Liver (tissue), 9 donors: ENCODE data around the gene SORL1. TPM values are rescaled to one million over a fixed set of nuclear protein-coding genes. Genes with fewer than 3 reads are reported as not detected.
"Not testable (repeated sequence)": the region's sequence is repeated elsewhere in the genome, so short reads cannot be mapped to it uniquely, and the experiment has no call there.

Experiments used
- DNase-seq: peaks from one replicate; pipeline ENCODE4 v3.0.0-alpha.2; 2017; ENCODE audit warnings: low spot score
- H3K27ac ChIP-seq, 2 donors: one replicate each; pipeline ENCODE4 v1.7.0; 2013; ENCODE audit warnings: inconsistent platforms in 2 of 2, low read length in 2 of 2, control low read depth in 1 of 2, low read depth in 1 of 2, mild to moderate bottlenecking in 1 of 2
- H3K27me3 ChIP-seq, 4 donors: one replicate each; pipeline versions ENCODE4 v1.6.1 to v1.7.0; 2013; ENCODE audit warnings: low read length in 3 of 4, inconsistent platforms in 1 of 4, mild to moderate bottlenecking in 1 of 4, moderate library complexity in 1 of 4; ENCODE audit not compliant: control insufficient read depth in 4 of 4, insufficient read depth in 4 of 4
- H3K36me3 ChIP-seq, 4 donors: one replicate each; pipeline versions ENCODE4 v1.6.1 to v1.7.0; 2013; ENCODE audit warnings: low read length in 3 of 4, mild to moderate bottlenecking in 3 of 4, low read depth in 1 of 4, moderate library complexity in 1 of 4; ENCODE audit not compliant: control insufficient read depth in 4 of 4, insufficient read depth in 3 of 4
- H3K4me1 ChIP-seq, 4 donors: one replicate each; pipeline versions ENCODE4 v1.6.1 to v1.7.0; 2013; ENCODE audit warnings: low read length in 3 of 4, mild to moderate bottlenecking in 3 of 4, moderate library complexity in 1 of 4; ENCODE audit not compliant: control insufficient read depth in 4 of 4, insufficient read depth in 4 of 4
- H3K4me3 ChIP-seq, 3 donors: one replicate each; pipeline versions ENCODE4 v1.6.1 to v1.7.0; 2013; ENCODE audit warnings: low read length in 3 of 3, control low read depth in 1 of 3, low read depth in 1 of 3, mild to moderate bottlenecking in 1 of 3
- H3K9ac ChIP-seq, 2 donors: one replicate each; pipeline ENCODE4 v1.7.0; 2013; ENCODE audit warnings: low read length in 2 of 2, mild to moderate bottlenecking in 2 of 2, moderate library complexity in 2 of 2, control low read depth in 1 of 2, low read depth in 1 of 2
- H3K9me3 ChIP-seq, 4 donors: one replicate each; pipeline versions ENCODE4 v1.6.1 to v1.7.0; 2013; ENCODE audit warnings: low read length in 3 of 4; ENCODE audit not compliant: control insufficient read depth in 4 of 4
- CTCF ChIP-seq: fragments of 150-350 bp; IDR thresholded peaks from 2 replicates; pipeline ENCODE4 v1.5.1; 2017; ENCODE audit warnings: improper control_type of control experiment, low read depth, low read length; ENCODE audit not compliant: missing input control
- EGR1 ChIP-seq, 2 donors: IDR thresholded peaks; 2 replicates each; pipeline ENCODE4 v1.6.1; 2016 to 2018; ENCODE audit warnings: antibody characterized with exemption in 2 of 2, low read depth in 2 of 2
- FOXA2 ChIP-seq: IDR thresholded peaks from 2 replicates; pipeline ENCODE4 v1.6.1; 2016; ENCODE audit warnings: antibody characterized with exemption
- GABPA ChIP-seq, 2 donors: IDR thresholded peaks in 1 of 2; conservative IDR thresholded peaks in 1 of 2; 2 replicates each; pipeline ENCODE4 v1.6.1; 2016; ENCODE audit warnings: antibody characterized with exemption in 2 of 2, mild to moderate bottlenecking in 1 of 2, moderate library complexity in 1 of 2
- HNF4G ChIP-seq: IDR thresholded peaks from 2 replicates; pipeline ENCODE4 v1.6.1; 2016; ENCODE audit warnings: antibody characterized with exemption
- JUND ChIP-seq, 2 donors: IDR thresholded peaks; 2 replicates each; pipeline ENCODE4 v1.6.1; 2016; ENCODE audit warnings: antibody characterized with exemption in 2 of 2
- RAD21 ChIP-seq, 2 donors: IDR thresholded peaks; 2 replicates each; pipeline ENCODE4 v1.6.1; 2016; ENCODE audit warnings: antibody characterized with exemption in 2 of 2, mild to moderate bottlenecking in 2 of 2
- TAF1 ChIP-seq: conservative IDR thresholded peaks from 2 replicates; pipeline ENCODE4 v1.6.1; 2016; ENCODE audit warnings: antibody characterized with exemption, mild to moderate bottlenecking
- WGBS: extraction: QIAGEN DNeasy Blood & Tissue Kit; methylation state at CpG from one replicate; pipeline ENCODE4 v1.1.7; 2013; 5-methylcytosine and 5-hydroxymethylcytosine counted together
- polyA plus RNA-seq, 2 donors: library from polyadenylated mRNA; stranded (reverse) in 1 of 2; unstranded in 1 of 2; fragments of 200-250 nt in 1 of 2; fragments of >200 nt in 1 of 2; fragmentation: Nextera tagmentation in 1 of 2; extraction: Ambion mirVana in 1 of 2; gene quantifications; one replicate each; pipeline versions ENCODE4 v1.2.1 to v1.2.3, GENCODE V29; 2013 to 2015
- total RNA-seq, 2 donors: library from RNA; depleted of rRNA; stranded (reverse); fragments of >200 nt; gene quantifications; one replicate each; pipeline ENCODE4 v1.2.3, GENCODE V29; 2014
- TF ChIP-seq, protein P1 (sequence below): IDR thresholded peaks from 2 replicates; pipeline ENCODE4 v1.6.1; 2016; ENCODE audit warnings: antibody characterized with exemption, mild to moderate bottlenecking
- donor health status: healthy.
- donor health status: healthy.
- donor health status: healthy.
- donor health status: healthy.
- donor health status: healthy.

SORL1 gene
- total and polyA plus RNA-seq, 4 donors = 14.6 to 124 (median 25.4) TPM

- TF ChIP-seq CTCF (no peak), RAD21 (IDR thresholded peaks at IDR 0.05) (no peak), HNF4G (no peak)
- TF ChIP-seq, protein P1, sequence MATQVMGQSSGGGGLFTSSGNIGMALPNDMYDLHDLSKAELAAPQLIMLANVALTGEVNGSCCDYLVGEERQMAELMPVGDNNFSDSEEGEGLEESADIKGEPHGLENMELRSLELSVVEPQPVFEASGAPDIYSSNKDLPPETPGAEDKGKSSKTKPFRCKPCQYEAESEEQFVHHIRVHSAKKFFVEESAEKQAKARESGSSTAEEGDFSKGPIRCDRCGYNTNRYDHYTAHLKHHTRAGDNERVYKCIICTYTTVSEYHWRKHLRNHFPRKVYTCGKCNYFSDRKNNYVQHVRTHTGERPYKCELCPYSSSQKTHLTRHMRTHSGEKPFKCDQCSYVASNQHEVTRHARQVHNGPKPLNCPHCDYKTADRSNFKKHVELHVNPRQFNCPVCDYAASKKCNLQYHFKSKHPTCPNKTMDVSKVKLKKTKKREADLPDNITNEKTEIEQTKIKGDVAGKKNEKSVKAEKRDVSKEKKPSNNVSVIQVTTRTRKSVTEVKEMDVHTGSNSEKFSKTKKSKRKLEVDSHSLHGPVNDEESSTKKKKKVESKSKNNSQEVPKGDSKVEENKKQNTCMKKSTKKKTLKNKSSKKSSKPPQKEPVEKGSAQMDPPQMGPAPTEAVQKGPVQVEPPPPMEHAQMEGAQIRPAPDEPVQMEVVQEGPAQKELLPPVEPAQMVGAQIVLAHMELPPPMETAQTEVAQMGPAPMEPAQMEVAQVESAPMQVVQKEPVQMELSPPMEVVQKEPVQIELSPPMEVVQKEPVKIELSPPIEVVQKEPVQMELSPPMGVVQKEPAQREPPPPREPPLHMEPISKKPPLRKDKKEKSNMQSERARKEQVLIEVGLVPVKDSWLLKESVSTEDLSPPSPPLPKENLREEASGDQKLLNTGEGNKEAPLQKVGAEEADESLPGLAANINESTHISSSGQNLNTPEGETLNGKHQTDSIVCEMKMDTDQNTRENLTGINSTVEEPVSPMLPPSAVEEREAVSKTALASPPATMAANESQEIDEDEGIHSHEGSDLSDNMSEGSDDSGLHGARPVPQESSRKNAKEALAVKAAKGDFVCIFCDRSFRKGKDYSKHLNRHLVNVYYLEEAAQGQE = no peak
- Histone ChIP-seq H3K9me3 (no peaks in the 10 kb centered on the region), H3K36me3 (peaks cover 0 to 23% (median 18%) of the 10 kb centered on the region in 4 donors), H3K9ac (no peak overlapping the region), H3K4me3 (no peak overlapping the region), H3K4me1 (no peaks in the 10 kb centered on the region), H3K27ac (no peak overlapping the region), H3K27me3 (no peaks in the 10 kb centered on the region)
- 66% methylated on average over 2 of the region's 2 CpGs for WGBS
- no peak for DNase-seq
These were observed 184.1 kb downstream of the SORL1 start for GRCh38 chr11:121636081-121636799.

GRCh38 chr11:121636800-121637176 is 184.7 kb downstream of the SORL1 start:
- Histone ChIP-seq H3K27ac (no peak overlapping the region), H3K4me1 (no peaks in the 10 kb centered on the region), H3K9me3 (no peaks in the 10 kb centered on the region), H3K9ac (no peak overlapping the region), H3K36me3 (peaks cover 0 to 17% (median 13%) of the 10 kb centered on the region in 4 donors), H3K27me3 (no peaks in the 10 kb centered on the region), H3K4me3 (no peak overlapping the region)
- no peak for DNase-seq
- TF ChIP-seq CTCF (no peak), FOXA2 (no peak), JUND (IDR thresholded peaks at IDR 0.05) (no peak), EGR1 (IDR thresholded peaks at IDR 0.05; ENCODE audit: low read depth in 2 of 2) (no peak), GABPA (IDR thresholded peaks at IDR 0.05 in 1 of 2, conservative IDR thresholded peaks at IDR 0.05 in 1 of 2) (no peak), TAF1 (no peak)
- 87% methylated on average over 5 of the region's 5 CpGs for WGBS

- H3K4me1 ChIP-seq, H3K9ac ChIP-seq, H3K4me3 ChIP-seq, H3K9me3 ChIP-seq, H3K27me3 ChIP-seq, H3K36me3 ChIP-seq, H3K27ac ChIP-seq, DNase-seq: not testable (repeated sequence)
- WGBS = 97% methylated on average over 8 of the region's 8 CpGs
These were observed 185.5 kb downstream of the SORL1 start for GRCh38 chr11:121637587-121637986.
